ENCODE results near the gene CR1L. TPM values are rescaled to one million over a fixed set of nuclear protein-coding genes. Genes with fewer than 3 reads are reported as not detected.

Gene CR1L
- total RNA-seq, 1 donor from 2014 or later, result not detected

DNA sequence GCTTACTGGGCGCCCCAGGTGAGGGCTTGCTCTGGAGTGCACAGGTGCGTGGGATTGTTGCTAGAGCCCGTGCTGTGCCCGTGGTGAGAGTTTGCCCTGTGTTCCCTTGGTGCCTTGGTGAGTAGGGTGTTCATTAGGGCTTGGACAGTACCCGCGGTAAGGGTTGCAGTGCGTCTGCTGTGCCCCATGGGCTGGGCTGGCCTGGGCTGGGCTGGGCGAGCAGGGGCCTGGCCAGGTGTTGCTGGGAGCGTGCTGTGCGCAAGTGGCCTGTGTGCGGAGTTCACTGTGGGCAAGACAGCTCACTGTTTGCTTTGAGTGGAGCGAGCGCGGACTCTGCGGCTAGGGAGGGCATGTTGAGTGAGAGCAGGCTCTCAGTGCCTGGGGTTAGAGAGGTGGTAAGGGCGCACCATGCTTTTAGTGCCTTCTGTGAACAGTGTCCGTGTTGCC, 725 bp downstream of the CR1L start:
- H3K9me3 ChIP-seq (ENCODE audit: low read depth), result no peaks in the 10 kb centered on the region
- H3K4me3 ChIP-seq, result no peak overlapping the region
- no peak for TF ChIP-seq EZH2 (IDR thresholded peaks at IDR 0.05)
- TF ChIP-seq CTCF (IDR thresholded peaks at IDR 0.05), result no peak
- no peak for TF ChIP-seq EZH2phosphoT487 (IDR thresholded peaks at IDR 0.05)
- no peak overlapping the region for H3K27ac Mint-ChIP-seq
- H3K9ac ChIP-seq, result no peak overlapping the region
- no peak overlapping the region for H3K4me3 Mint-ChIP-seq
- no peaks in the 10 kb centered on the region for H3K36me3 Mint-ChIP-seq
- no peaks in the 10 kb centered on the region for H4K20me1 ChIP-seq (ENCODE audit: low read depth)
- H3F3A ChIP-seq (ENCODE audit: low read depth), result no peaks in the 10 kb centered on the region
- H3K9me3 Mint-ChIP-seq, result no peaks in the 10 kb centered on the region
- H3K4me1 Mint-ChIP-seq, result no peaks in the 10 kb centered on the region
- H3K27ac ChIP-seq, result no peak overlapping the region
- H3K4me2 ChIP-seq, result no peak overlapping the region
- DNase-seq (ENCODE audit: low spot score), result no peak
- no peaks in the 10 kb centered on the region for H3K36me3 ChIP-seq
- H3K79me2 ChIP-seq (ENCODE audit: low read depth), result no peaks in the 10 kb centered on the region
- no peak overlapping the region for H2AFZ ChIP-seq (replicated peaks)
- peaks cover 2% of the 10 kb centered on the region for H3K27me3 Mint-ChIP-seq (ENCODE audit: insufficient read depth, low read depth)
- no peaks in the 10 kb centered on the region for H3K27me3 ChIP-seq
- peaks cover 23% of the 10 kb centered on the region for H3K4me1 ChIP-seq

DNA sequence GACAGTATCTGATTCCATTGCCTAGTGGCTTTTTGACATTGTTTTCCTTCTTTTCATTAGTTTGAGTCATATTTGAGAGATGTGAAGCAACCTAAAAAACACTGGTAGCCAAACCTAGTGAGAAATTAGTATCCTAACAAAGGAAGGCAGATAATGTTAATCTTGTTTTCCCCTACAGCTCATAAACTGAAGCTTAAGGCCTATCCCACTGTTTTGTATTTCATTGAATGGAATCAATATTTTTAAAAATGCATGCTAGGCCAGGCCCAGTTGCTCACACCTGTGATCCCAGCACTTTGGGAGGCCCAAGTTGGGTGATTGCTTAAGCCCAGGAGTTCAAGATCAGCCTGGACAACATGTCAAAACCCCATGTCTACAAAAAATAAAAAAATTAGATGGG, 1.2 kb downstream of the CR1L start:
- H3K9me3 Mint-ChIP-seq, result no peaks in the 10 kb centered on the region
- Histone ChIP-seq H3K9me3 (ENCODE audit: low read depth) (no peaks in the 10 kb centered on the region), H3F3A (ENCODE audit: low read depth) (no peaks in the 10 kb centered on the region), H3K4me2 (no peak overlapping the region), H4K20me1 (ENCODE audit: low read depth) (no peaks in the 10 kb centered on the region), H3K9ac (no peak overlapping the region), H3K27ac (no peak overlapping the region), H2AFZ (replicated peaks) (no peak overlapping the region), H3K4me3 (no peak overlapping the region), H3K79me2 (ENCODE audit: low read depth) (no peaks in the 10 kb centered on the region), H3K27me3 (no peaks in the 10 kb centered on the region), H3K36me3 (no peaks in the 10 kb centered on the region), H3K4me1 (peaks cover 23% of the 10 kb centered on the region)
- H3K4me1 Mint-ChIP-seq, result no peaks in the 10 kb centered on the region
- DNase-seq (ENCODE audit: low spot score), result no peak
- H3K27ac Mint-ChIP-seq, result no peak overlapping the region
- H3K4me3 Mint-ChIP-seq, result no peak overlapping the region
- TF ChIP-seq CTCF (IDR thresholded peaks at IDR 0.05) (no peak), EZH2 (IDR thresholded peaks at IDR 0.05) (no peak), EZH2phosphoT487 (IDR thresholded peaks at IDR 0.05) (no peak)
- peaks cover 2% of the 10 kb centered on the region for H3K27me3 Mint-ChIP-seq (ENCODE audit: insufficient read depth, low read depth)
- H3K36me3 Mint-ChIP-seq, result no peaks in the 10 kb centered on the region

DNA sequence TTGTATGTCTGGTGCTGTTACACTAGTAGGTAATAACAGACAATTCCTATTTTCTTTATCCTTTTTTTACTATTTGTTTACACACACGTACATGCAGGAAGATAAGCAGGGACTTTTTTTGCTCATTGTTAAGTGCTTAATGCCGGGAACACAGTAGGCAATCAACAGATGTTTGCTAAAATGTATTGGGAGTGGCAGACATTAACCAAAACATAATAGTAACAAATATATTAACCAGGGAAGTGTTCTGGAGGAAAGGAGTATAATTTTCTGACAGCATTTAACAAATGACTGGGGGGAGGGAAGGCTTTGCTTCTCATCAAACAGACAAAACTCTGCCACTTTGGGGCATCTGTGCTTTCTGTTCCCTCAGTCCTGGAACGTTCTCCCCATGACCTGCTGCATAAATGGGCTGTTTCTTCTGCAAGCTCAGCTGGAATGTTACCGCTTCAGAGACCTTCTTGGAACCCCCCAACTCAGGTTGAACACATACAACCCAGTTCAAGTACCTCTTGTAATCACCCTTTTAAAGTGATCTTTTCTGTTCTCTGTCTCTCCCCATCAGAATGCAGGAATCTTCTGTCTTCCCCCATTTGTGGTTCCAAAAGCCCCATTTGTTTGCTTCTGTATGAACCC, 2.1 kb downstream of the CR1L start:
- H3K79me2 ChIP-seq (ENCODE audit: low read depth), result no peaks in the 10 kb centered on the region
- no peak overlapping the region for H2AFZ ChIP-seq (replicated peaks)
- H3K27ac ChIP-seq, result no peak overlapping the region
- no peaks in the 10 kb centered on the region for H4K20me1 ChIP-seq (ENCODE audit: low read depth)
- TF ChIP-seq EZH2 (IDR thresholded peaks at IDR 0.05) (no peak), CTCF (IDR thresholded peaks at IDR 0.05) (no peak), EZH2phosphoT487 (IDR thresholded peaks at IDR 0.05) (no peak)
- Mint-ChIP-seq H3K36me3 (no peaks in the 10 kb centered on the region), H3K27me3 (ENCODE audit: insufficient read depth, low read depth) (peaks cover 2% of the 10 kb centered on the region), H3K4me1 (no peaks in the 10 kb centered on the region), H3K27ac (no peak overlapping the region), H3K9me3 (no peaks in the 10 kb centered on the region), H3K4me3 (no peak overlapping the region)
- H3F3A ChIP-seq (ENCODE audit: low read depth), result no peaks in the 10 kb centered on the region
- DNase-seq (ENCODE audit: low spot score), result no peak
- H3K9ac ChIP-seq, result no peak overlapping the region
- H3K9me3 ChIP-seq (ENCODE audit: low read depth), result no peaks in the 10 kb centered on the region
- H3K4me3 ChIP-seq, result no peak overlapping the region
- no peak overlapping the region for H3K4me2 ChIP-seq
- no peaks in the 10 kb centered on the region for H3K36me3 ChIP-seq
- peaks cover 23% of the 10 kb centered on the region for H3K4me1 ChIP-seq
- H3K27me3 ChIP-seq, result no peaks in the 10 kb centered on the region
